GM18499 (cell line): ENCODE measurements around the gene EID2.

Experiments
- ATAC-seq: cut with Tn5 transposase; IDR thresholded peaks from one replicate; pipeline ENCODE4 v1.9.1; 2021; ENCODE audit warnings: moderate number of reproducible peaks; ENCODE audit not compliant: insufficient read depth, unreplicated experiment

EID2 gene, protein sequence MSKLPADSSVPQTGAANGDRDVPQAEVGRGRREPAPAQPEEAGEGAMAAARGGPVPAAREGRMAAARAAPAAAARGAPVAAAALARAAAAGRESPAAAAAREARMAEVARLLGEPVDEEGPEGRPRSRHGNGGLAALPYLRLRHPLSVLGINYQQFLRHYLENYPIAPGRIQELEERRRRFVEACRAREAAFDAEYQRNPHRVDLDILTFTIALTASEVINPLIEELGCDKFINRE

DNA sequence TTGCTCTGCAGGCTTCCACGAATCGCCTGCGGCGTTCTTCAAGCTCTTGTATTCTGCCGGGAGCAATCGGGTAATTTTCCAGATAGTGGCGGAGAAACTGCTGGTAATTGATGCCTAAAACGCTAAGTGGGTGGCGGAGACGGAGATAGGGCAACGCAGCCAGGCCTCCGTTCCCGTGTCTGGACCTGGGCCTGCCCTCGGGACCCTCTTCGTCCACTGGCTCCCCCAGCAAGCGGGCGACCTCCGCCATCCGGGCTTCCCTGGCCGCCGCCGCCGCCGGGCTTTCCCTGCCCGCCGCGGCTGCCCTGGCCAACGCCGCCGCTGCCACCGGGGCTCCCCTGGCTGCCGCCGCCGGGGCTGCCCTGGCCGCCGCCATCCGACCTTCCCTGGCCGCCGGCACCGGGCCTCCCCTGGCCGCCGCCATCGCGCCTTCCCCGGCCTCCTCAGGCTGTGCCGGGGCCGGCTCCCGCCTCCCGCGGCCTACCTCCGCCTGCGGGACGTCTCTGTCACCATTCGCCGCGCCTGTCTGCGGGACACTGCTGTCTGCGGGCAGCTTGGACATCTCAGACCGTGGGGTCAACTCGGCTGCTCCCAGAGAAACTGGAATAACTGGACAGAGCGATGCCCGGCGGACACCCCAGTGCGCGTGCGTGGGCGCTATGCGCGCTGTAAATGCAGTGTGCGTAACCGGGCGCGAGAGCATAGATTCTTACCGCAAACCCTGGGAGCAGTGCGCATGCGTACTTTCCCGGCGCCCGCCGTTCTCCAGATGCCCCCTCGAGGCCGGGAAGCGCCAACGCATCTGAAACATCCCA, at the start of gene EID2:
TSS of gene EID2 (minus strand) at position 644 of the 815 bp plus-strand sequence. CDS start at position 562, 82 bp downstream.
- peak; percentile 54 for ATAC-seq

DNA sequence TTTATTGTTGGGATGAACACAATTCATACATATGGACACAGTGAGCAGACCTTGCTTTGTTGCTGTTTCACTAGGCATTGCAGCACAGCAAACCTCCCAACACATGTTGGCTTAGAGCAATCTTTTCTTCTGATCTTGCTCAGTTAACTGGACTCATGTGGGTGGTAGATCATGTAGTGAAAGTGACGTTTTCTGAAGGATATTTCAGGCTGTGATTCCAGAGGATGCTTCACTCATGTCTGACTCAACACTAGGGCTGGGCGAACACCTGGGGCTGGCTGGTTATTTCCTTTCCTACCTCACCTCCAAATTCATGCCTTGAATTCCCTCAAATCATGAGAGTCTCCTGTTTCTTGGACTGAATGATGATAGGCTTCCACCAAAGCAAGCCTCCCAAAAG, 48.1 kb upstream of the EID2 start:
- no peak for ATAC-seq

DNA sequence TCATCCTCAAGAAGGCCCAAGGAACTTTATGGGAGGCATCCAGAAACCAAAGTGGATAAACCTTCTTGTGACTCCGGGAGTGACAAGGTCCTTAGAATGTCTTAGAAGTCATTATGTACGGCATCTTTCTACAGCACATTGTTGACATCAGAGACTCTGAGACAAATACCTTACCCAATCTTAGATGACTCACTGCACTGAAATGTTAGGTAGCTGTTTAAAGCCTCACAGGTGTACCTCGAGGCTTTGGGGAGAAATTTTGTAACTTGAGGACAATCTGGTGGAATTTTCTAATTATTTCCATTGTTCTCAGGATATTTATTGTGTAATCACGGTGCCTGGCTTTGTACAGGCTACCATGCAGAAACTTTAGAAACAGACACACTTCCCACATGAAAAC, 47.5 kb upstream of the EID2 start:
- ATAC-seq = no peak

DNA sequence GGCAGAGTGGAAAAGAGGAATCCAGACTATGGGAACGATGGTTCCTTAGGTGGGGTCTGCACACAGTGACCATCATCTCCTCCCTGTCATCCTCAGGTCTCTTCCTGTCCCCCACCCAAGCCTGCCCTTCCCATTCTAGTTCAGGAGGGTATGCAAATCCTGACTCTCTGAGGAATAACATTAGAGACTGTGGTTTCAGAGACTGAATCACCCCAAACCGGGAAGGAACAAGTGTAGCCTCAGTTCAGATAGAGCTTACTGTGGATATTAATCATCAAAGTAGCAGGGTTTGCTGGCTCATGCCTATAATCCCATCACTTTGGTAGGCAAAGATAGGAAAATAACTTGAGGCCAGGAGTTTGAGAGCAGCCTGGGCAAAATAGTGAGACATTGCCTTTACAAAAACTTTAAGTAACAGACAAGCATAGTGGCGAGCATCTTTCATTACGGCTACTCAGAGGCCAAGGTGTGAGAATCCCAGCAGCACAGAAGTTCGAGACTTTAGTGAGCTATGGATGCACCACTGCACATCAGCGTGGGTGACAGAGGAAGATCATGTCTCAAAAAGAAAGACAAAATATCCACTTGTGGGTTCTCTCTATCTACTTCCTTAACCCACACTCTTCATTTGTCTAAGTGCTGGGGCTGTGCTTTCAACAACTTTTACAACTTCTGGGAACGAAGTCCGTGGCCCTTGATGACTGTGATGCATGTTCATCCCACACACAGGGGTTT, 43.1 kb upstream of the EID2 start:
- no peak for ATAC-seq

- no peak for ATAC-seq
Measured at GRCh38 chr19:39582442-39582841, 42.5 kb upstream of the EID2 start.

DNA sequence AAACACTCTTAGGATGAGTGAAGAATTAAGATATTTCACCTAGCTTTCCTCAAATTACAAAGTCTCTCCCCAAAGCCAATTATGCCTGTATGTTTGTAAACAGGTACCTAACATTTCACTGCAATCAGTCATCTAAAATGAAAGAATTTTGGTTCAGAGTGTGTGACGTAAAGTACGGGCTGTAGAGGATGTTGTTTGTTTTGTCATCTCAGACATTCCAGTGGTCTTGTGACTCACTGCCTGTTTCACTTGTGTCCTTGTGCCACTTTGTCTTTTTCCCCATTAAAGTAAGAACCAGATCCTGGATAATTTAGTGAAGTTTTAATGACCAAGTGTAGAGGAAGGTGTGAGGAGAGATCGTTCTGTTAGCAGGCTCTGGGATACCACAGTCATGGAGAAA, 28.6 kb upstream of the EID2 start:
- no peak for ATAC-seq

GRCh38 chr19:39566064-39566463, 26.1 kb upstream of the EID2 start:
- ATAC-seq = no peak

DNA sequence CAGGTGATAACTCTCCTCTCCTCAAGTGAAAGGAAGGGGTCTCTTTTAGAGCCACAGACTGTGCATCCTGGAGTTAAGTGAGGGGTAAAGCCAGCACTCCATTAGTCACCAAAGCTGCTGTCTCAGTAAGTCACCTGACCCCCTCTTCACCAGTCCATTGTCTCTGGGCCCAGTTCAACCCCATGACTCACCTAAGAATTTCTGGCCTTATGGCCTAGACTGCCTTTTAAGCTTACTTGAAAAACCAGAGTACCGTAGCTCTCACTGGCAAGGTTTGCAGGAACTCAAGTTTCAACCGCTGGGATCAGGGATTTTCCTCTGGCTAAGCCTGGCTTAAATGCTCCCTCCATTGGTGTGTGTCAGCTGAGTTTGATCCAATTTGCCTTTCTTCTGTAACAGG, 23.4 kb upstream of the EID2 start:
- ATAC-seq = no peak

DNA sequence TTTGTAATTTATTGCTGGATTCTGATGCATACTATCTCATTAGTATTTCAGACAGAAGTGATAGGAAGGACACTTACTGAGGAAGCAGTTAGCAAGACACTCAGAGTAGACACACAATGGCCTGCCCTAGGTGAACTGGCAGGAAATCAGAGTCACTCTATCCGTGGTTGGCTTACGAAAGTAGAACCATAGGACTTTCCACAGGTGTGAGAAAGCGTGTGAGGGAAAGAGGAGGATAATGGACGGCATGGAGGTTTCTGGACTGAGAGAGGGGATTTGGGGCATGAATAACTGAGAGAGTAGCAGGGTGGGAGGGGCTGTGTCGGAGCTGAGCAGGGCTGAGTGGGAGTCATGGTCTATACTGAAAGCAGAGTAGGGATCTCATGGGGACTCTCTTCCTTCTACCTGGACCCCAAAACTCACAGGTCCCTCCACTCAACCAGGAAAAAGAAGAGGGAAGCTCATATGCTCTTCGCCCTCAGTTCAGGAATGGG, 18.7 kb upstream of the EID2 start:
- ATAC-seq = no peak

DNA sequence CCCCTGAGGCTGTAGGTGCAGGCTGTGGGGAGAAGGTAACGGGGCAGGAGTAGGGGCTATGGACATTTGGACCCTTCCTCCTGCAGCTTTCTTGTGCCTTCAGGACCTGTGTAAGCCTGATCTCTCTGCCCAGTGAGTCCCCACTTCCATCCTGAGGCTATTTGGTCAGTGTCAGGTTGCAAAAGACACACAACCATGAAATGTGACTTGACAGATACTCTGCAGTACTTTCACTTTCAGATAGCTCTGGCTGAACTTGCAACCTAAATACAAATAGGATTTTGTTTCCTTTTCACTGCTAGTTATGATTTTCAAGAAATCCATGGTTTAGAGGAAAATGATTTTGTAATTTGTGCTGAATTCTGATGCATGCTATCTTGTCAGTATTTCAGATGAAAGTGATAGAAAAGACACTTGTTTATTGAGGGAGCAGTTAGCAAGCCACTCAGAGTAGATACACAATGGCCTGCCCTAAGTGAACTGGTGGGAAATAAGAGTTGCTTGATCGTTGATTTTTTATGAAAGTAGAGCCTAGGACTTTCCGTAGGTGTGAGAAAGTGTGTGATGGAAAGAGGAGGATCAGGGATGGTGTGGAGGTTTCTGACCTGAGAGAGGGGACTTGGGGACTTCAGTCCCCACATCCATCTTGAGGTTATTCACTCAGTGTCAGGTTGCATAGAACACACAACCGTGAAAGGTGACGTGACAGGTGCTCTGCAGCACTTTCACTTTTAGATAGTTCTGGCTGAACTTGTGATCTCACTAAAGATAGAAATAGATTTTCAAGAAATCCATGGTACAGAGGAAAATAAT, 18.1 kb upstream of the EID2 start:
- no peak for ATAC-seq

DNA sequence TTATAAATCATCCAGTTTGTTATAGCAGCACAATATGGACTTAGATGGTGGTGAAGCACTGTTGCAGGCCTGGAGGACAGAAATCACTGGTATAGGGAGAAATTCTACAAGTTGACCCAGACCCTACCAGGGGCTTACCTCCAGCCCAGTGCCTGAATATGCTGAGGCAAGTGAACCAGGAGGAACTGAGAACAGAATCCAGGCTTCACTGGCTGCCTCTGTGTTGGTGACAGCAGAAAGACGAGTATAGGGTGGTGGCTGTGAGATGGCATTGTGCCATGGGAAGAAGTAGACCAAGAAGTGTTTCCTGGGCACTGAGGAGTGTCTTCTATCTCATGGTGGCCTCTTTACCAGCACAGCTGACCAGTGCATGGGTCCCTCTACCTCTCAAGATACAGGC, 15.9 kb upstream of the EID2 start:
- ATAC-seq = no peak

- ATAC-seq = no peak
Measured at GRCh38 chr19:39554701-39555311, 14.8 kb upstream of the EID2 start.

- ATAC-seq = no peak
Measured at GRCh38 chr19:39553082-39553652, 13.2 kb upstream of the EID2 start.

GRCh38 chr19:39550197-39550596, 10.2 kb upstream of the EID2 start:
- ATAC-seq = no peak

DNA sequence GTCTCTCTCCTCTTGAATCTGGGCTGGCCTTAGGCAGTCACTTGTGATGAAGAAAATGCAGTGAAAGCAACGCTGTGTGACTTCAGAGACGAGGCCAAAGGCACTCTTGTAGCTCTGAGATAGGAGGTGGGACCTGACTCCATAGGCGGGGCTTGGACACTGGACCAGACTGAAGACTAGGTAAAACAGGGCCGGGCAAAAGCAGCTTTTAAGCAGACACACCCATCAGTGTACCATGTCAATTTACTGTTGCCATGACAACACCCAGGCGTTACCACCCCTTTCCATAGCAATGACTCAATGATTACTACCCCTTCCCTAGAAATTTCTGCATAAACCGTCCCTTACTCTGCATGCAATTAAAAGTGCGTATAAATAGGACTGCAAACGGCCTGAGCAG, 6.6 kb upstream of the EID2 start:
- no peak for ATAC-seq

DNA sequence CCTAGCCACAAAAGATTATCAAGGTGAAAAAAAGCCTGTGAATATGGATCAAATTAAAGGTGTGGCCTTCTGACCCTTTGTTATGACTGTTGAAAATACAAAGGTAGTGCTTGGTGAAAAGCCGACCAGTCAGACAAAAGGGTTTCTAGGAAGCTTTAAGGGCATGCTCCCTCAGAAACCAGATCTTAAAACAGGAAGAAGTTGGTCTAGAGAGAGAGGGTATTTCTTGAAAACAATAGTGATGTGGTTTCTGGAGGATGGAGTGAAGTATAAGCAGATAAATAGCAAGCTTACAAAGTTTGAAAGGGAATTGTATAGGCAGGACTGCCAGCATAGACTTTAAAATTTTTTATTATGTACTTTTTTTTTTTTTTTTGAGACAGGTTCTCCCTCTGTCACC, 5.0 kb upstream of the EID2 start:
- ATAC-seq = no peak

GRCh38 chr19:39544226-39544903, 4.4 kb upstream of the EID2 start:
- ATAC-seq = no peak

DNA sequence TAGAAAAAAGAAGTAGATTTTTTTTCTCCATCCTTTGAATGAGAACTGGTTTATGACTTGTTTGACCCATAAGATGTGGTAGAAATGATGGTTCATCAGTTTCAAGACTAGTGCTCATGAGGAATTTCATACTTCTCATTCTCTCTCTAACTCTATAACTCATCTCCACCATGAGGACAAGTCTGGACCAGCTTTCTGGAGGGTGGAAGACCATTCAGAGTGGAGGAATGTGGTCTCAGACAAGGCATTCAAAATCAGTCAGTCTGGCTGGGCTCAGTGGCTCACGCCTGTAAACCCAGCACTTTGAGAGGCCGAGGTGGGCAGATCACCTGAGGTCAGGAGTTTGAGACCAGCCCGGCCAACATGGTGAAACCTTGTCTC, 3.5 kb upstream of the EID2 start:
- ATAC-seq = no peak

GRCh38 chr19:39542206-39542605, 2.2 kb upstream of the EID2 start:
- no peak for ATAC-seq
